D341Med (cell line): ENCODE measurements around the gene CDH13.

Source experiments
- DNase-seq: peaks from one replicate; pipeline ENCODE4 v3.0.0; 2012; ENCODE audit warnings: low spot score

CDH13 gene

GRCh38 chr16:82788919-82789318 is 162.2 kb downstream of the CDH13 start:
- no peak for DNase-seq

- DNase-seq: no peak
Observed at GRCh38 chr16:82792693-82793092, 165.9 kb downstream of the CDH13 start.

GRCh38 chr16:82793528-82794245 is 166.9 kb downstream of the CDH13 start:
- DNase-seq: no peak

GRCh38 chr16:82796047-82796446 is 169.3 kb downstream of the CDH13 start:
- no peak for DNase-seq

GRCh38 chr16:82801361-82801760 is 174.6 kb downstream of the CDH13 start:
- DNase-seq: no peak

- DNase-seq: no peak
Observed at GRCh38 chr16:82805866-82806265, 179.1 kb downstream of the CDH13 start.

GRCh38 chr16:82807311-82807710 is 180.5 kb downstream of the CDH13 start:
- no peak for DNase-seq

- no peak for DNase-seq
Observed at GRCh38 chr16:82808036-82808435, 181.3 kb downstream of the CDH13 start.

GRCh38 chr16:82810077-82810476 is 183.3 kb downstream of the CDH13 start:
- DNase-seq: no peak

GRCh38 chr16:82814059-82814458 is 187.3 kb downstream of the CDH13 start:
- DNase-seq: no peak

- DNase-seq: no peak
Observed at GRCh38 chr16:82819286-82819685, 192.5 kb downstream of the CDH13 start.

GRCh38 chr16:82820855-82821254 is 194.1 kb downstream of the CDH13 start:
- no peak for DNase-seq

- DNase-seq: no peak
Observed at GRCh38 chr16:82824408-82824807, 197.6 kb downstream of the CDH13 start.

- DNase-seq: no peak
Observed at GRCh38 chr16:82829301-82829700, 202.5 kb downstream of the CDH13 start.

GRCh38 chr16:82830944-82831343 is 204.2 kb downstream of the CDH13 start:
- DNase-seq: no peak

- DNase-seq: no peak
Observed at GRCh38 chr16:82832821-82833220, 206.1 kb downstream of the CDH13 start.

- no peak for DNase-seq
Observed at GRCh38 chr16:82833378-82833993, 206.7 kb downstream of the CDH13 start.

GRCh38 chr16:82834151-82834815 is 207.5 kb downstream of the CDH13 start:
- DNase-seq: no peak

GRCh38 chr16:82835487-82836155 is 208.9 kb downstream of the CDH13 start:
- DNase-seq: no peak

GRCh38 chr16:82841108-82841507 is 214.3 kb downstream of the CDH13 start:
- no peak for DNase-seq

- no peak for DNase-seq
Observed at GRCh38 chr16:82843606-82844271, 217.0 kb downstream of the CDH13 start.

- DNase-seq: no peak
Observed at GRCh38 chr16:82845116-82845515, 218.3 kb downstream of the CDH13 start.
